Skin epidermis (tissue), 12 donors: ENCODE measurements around the gene B9D1.

Experiments used
- H3K27ac ChIP-seq, 21 experiments: fragments of 200-600 bp; sonication (generic) in 11 of 21; one replicate each; pipeline ENCODE4 v1.5.0; 2020; ENCODE audit warnings: mild to moderate bottlenecking in 3 of 21, inconsistent platforms in 2 of 21, moderate library complexity in 2 of 21
- H3K4me3 ChIP-seq, 7 experiments: fragments of 200-600 bp; sonication (generic) in 2 of 7; one replicate each; pipeline ENCODE4 v1.5.0; 2020; ENCODE audit warnings: inconsistent platforms in 2 of 7, mild to moderate bottlenecking in 2 of 7, moderate library complexity in 1 of 7

Gene B9D1

GRCh38 chr17:19344311-19345066, 18.0 kb downstream of the B9D1 start:
- peak overlapping the region in 6 of 21 experiments; percentile 0 to 78 (median 43) for H3K27ac ChIP-seq
- H3K4me3 ChIP-seq: no peak overlapping the region

- Histone ChIP-seq H3K4me3 (no peak overlapping the region), H3K27ac (peak overlapping the region in 6 of 21 experiments; percentile 0 to 78 (median 36))
These were observed 18.8 kb downstream of the B9D1 start for GRCh38 chr17:19343671-19344151.

- Histone ChIP-seq H3K27ac (peak overlapping the region in 5 of 21 experiments; percentile 35 to 78 (median 62)), H3K4me3 (no peak overlapping the region)
These were observed 19.3 kb downstream of the B9D1 start for GRCh38 chr17:19343256-19343630.

GRCh38 chr17:19342611-19343255, 19.8 kb downstream of the B9D1 start:
- H3K27ac ChIP-seq: peak overlapping the region in 7 of 21 experiments; percentile 36 to 78 (median 68)
- H3K4me3 ChIP-seq: no peak overlapping the region

GRCh38 chr17:19341641-19342610, 20.6 kb downstream of the B9D1 start:
- Histone ChIP-seq H3K27ac (peak overlapping the region in 8 of 21 experiments; percentile 21 to 78 (median 66)), H3K4me3 (no peak overlapping the region)

GRCh38 chr17:19341211-19341631, 21.3 kb downstream of the B9D1 start:
- H3K27ac ChIP-seq: peak overlapping the region in 7 of 21 experiments; percentile 21 to 78 (median 60)

GRCh38 chr17:19339341-19339815, 23.1 kb downstream of the B9D1 start:
- no peak overlapping the region for H3K4me3 ChIP-seq
- H3K27ac ChIP-seq: no peak overlapping the region

More at GRCh38 chr17:19341211-19341631, 21.3 kb downstream of the B9D1 start:
- H3K4me3 ChIP-seq: no peak overlapping the region

GRCh38 chr17:19338031-19338990, 24.2 kb downstream of the B9D1 start:
- peak overlapping the region in 3 of 21 experiments; percentile 12 to 31 (median 20) for H3K27ac ChIP-seq
- H3K4me3 ChIP-seq: no peak overlapping the region

- no peak overlapping the region for H3K4me3 ChIP-seq
- H3K27ac ChIP-seq: peak overlapping the region in 3 of 21 experiments; percentile 12 to 31 (median 20)
These were observed 24.9 kb downstream of the B9D1 start for GRCh38 chr17:19337712-19338023.

GRCh38 chr17:19336938-19337711, 25.4 kb downstream of the B9D1 start:
- peak overlapping the region in 3 of 21 experiments; percentile 20 to 45 (median 31) for H3K27ac ChIP-seq
- no peak overlapping the region for H3K4me3 ChIP-seq

GRCh38 chr17:19335951-19336631, 26.4 kb downstream of the B9D1 start:
- Histone ChIP-seq H3K27ac (no peak overlapping the region), H3K4me3 (no peak overlapping the region)

- H3K4me3 ChIP-seq: no peak overlapping the region
- no peak overlapping the region for H3K27ac ChIP-seq
These were observed 28.2 kb downstream of the B9D1 start for GRCh38 chr17:19334331-19334730.

GRCh38 chr17:19333736-19334290, 28.7 kb downstream of the B9D1 start:
- Histone ChIP-seq H3K27ac (no peak overlapping the region), H3K4me3 (no peak overlapping the region)

- H3K4me3 ChIP-seq: no peak overlapping the region
- peak overlapping the region in 1 of 21 experiments; percentile 49 for H3K27ac ChIP-seq
These were observed 29.4 kb downstream of the B9D1 start for GRCh38 chr17:19333132-19333440.

- Histone ChIP-seq H3K4me3 (no peak overlapping the region), H3K27ac (peak overlapping the region in 2 of 21 experiments; percentile 32 to 49)
These were observed 30.0 kb downstream of the B9D1 start for GRCh38 chr17:19332371-19333131.

- peak overlapping the region in 3 of 21 experiments; percentile 22 to 49 (median 39) for H3K27ac ChIP-seq
- no peak overlapping the region for H3K4me3 ChIP-seq
These were observed 30.8 kb downstream of the B9D1 start for GRCh38 chr17:19331543-19332245.
